ENCODE results near the gene ADGRB3.
"Not testable (repeated sequence)": the region's sequence is repeated elsewhere in the genome, so short reads cannot be mapped to it uniquely, and the experiment has no call there.

ADGRB3 gene

DNA sequence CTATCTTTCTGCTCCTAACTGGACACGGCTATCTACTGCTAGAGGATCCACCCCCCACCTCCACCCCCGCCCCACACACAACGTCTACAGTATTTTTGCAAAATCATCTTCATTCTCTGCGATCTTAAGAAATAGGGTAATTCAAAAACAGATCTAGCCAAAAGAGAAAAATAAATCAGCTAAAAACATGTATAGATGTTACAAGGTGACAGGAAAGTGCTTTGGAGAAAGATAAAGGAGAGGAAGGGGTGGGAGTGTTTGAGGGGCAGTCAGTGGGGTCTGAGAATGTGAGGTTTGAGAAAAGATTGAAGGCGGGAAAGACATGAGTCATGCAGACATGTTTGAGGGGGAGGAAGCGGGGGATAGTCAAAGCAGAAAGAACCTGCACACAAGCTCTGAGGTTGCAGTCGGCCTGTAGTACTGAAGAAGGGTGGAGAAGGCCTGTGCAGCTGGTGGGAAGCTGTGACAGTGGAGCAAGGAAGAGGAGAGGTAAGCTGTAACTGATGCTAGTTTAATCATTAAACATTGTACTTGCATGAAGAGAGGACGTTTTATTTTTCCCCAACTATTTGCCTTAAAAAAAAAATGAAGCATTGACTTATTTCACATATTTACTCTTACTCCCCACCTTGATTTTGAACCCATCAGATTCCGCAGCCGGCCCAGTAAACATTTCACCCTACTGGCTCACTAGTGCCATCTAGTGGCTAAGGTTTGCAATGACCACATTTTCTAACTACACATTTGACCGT, 332.6 kb downstream of the ADGRB3 start:
- peak; percentile 27 to 51 for DNase-seq

DNA sequence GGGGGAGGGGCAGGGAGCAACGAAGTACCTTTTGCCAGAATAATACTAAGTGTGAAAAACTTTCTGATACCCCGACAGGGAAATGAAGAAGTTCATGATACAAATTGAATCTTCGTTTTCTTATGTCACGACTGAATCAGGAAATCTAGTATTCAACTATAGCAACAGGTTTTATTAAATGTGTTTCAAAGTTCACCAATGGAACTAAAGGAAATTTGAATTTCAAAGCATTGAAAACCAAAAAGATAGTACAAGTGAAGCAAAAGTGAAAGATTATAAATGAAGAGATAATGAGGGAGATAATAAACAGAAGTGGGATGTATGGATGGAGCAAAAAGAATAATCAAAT, 333.2 kb downstream of the ADGRB3 start:
- DNase-seq, result no peak

DNA sequence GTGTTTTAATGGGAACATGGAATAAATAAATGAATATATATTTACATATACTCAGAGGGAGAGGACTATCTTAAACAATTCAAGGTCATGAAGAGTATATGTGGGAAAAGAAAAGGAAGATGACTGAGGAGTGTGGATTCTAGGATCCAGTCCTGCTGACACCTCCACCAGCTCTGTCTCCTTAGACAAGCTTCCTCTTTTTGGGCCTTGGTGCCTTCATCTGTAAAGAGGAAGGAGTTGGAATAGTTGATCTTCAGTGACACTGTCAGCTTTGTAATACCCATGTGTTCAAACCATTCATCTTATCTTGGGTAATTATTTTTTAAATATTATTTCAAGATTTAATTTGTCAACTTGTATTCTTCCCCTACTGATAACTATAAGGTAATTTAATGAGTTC, 338.0 kb downstream of the ADGRB3 start:
- DNase-seq, result no peak

DNA sequence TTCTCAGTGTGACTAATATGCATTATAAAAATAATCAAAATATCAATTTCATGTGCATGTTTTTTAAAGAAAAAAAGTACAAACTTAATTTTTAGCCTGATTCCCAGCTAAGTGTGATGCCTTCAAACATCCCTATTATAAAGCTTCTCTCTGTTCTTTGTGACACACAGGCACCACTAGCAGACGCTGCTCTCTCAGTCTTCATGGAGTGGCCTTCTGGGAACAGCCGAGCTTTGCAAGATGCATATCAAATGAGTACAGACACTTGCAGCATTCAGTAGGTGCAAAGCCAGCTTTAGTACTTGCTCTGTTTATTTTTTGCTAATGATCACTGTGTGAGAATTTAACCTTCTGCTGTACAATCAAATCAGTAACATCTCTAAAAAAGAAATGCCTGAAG, 340.0 kb downstream of the ADGRB3 start:
- DNase-seq, result no peak

DNA sequence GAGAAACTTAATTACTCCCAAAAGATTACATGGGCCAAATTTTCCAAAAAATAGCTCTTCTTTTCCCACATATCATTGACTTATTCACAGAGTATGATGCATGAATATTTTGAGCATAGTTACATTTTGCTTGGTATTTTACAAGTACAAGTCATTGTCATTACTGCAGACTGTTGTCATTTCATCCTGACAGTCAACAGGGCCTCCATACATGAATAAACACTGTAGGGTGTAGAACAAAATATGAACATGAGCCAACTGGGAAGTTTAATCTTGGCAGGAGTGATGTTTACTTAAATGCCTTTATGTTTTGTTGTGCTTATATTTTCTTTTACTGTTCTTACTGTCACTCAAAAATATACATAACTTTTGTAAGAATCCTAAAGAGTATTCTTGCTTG, 340.7 kb downstream of the ADGRB3 start:
- DNase-seq, result no peak

DNA sequence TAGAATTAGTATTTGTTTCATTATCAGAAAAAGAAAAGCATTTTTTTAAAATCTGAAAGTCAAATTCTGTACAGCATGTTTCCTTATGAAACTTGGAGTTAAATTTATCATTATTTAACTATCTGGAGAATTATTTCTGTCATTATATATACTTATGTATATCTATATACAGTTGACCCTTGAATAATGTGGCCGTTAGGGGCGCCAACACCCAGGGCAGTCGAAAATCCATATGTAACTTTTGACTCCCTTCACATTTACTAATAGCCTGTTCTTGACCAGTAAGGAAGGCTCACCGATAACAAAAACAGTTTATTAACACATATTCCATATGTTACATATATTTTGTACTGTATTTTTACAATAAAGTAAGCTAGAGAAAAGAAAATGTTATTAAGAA, 341.2 kb downstream of the ADGRB3 start:
- no peak for DNase-seq

DNA sequence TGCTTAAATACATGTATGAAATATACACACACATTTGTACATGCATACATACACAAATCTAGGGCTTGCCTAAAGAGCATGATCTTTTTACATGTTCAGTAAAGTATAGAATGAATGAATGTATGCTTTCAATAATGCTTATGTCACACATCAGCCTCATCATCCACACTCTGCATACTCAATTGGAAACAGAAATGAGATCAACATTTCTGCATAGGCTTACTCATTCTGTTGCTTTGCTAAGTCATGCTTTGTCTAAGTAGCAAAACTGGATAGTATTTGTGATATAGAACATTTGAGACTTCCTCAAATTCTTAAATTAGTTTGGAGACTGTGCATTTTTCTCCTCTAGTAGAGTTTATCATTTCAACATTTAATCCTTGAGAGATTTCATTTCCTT, 343.3 kb downstream of the ADGRB3 start:
- DNase-seq, result no peak

DNA sequence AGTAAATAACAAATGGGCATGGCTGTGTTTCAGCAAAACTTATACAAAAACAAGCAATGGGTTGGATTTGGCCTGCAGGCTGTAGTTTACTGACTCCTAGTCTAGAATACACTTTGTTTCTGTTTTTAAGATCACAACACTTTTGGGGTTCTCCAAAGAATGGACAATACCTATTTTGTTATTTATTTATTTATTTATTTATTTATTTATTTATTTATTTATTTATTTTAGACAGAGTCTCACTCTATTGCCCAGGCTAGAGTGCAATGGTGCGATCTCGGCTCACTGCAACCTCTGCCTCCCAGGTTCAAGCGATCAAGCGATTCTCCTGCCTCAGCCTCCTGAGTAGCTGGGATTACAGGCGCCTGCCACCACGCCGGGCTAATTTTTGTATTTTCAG, 346.6 kb downstream of the ADGRB3 start:
- DNase-seq, result not testable (repeated sequence)

DNA sequence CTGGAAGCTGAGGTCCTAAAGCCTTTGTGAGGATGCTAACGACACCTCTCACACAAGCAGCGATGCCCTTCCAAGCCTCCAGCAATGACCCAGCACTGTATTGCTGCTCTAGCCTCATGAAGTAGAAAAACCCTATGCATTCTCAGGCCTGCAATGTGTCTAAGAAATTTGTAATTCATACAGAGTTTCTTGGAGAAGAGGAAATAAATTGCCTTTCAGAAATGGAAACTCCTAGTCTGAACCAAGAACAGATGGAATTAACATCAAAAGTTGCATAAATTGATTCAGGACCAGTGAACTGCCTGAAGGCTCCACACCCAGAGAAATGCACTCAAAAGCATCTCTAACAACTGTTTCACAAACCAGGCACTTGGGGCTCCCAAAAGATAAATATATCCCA, 353.6 kb downstream of the ADGRB3 start:
- no peak for DNase-seq

DNA sequence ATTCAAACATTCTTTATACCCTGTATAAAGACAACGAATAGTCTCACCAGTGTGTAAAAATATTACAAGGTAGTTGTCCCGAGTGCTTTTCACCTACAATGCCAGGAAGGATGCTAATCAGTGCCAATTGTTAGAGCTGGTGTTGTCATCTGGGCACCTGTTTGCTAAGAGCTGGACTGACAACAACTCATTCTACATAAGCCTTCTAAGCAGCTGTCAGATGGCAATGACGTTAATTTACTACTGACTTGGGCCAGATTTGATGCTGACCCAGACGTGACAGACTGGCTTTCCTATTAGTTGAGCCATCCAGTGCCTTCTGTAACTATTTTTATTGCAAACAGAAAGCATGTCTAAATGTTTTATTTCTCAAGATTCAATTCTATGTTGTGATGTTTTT, 355.2 kb downstream of the ADGRB3 start:
- DNase-seq, result no peak

DNA sequence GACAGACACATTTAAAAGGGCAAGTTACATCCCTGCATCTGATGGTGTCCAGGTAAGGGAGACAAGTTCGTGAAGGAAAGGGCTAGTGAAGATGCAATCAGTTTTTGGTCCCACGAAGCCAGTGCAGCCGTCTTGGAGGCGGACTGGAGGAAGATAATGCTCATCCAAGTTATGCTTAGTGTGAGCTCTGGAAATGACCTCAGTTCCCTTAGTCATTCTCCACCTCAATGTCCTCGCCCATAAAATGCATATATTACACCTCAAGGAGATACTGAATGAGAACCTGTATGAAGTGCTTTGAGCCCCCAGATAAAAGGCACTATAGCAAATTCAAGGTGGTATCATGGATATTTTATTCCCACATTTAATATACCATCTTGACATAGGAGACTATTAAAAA, 358.8 kb downstream of the ADGRB3 start:
- no peak for DNase-seq

DNA sequence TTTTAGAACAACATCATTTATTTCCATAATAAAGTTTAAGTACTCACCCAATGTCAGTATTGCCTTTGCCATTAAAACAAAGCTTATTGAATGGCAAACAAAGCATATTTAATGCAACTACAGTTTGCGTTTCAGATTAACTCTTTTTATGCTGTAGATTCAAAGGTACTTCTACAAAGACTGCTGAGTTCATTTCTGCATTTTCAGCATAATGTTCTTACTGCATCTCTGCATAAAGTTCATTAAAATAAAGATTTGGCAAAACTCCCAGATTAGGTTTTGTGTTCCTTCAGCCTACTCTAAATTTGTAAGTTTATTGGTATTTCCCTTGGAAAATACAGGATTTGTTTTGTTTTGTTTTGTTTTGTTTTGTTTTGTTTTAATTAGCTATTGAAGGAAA, 359.4 kb downstream of the ADGRB3 start:
- DNase-seq, result no peak

DNA sequence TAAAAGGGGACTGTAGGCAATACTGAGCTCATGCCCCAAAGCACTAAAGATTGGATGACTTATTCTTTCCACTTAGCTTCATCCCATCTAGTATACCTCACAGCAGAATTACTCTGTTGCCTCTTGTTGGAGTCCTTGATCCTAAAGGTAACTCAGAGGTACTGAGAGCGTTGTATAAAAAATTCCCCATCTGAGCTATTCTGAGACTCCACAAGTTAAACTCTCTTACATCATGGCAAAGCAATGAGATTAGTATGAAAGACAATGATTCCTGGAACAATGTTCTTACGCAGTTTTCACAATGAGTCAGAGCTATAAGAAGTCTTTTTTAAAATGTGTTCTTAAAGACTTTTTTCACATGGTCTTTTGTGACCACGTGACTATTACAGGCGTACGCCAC, 370.1 kb downstream of the ADGRB3 start:
- DNase-seq, result no peak

DNA sequence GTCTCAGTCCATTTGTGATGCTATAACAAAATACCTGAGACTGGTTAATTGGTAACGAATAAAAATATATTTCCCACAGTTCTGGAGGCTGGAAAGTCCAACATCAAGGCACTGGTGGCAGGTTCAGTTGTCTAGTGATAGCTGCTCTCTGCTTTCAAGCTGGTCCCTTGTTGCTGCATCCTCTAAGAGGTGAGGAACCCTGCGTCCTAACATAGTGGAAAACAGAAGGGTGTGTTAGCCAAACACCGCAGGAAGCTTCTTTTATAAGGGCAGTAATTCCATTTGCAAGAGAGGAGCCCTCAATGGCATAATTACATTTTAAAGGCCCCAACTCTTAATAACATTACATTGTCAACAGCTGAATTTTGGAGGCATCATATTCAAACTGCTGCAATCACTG, 372.7 kb downstream of the ADGRB3 start:
- no peak for DNase-seq

DNA sequence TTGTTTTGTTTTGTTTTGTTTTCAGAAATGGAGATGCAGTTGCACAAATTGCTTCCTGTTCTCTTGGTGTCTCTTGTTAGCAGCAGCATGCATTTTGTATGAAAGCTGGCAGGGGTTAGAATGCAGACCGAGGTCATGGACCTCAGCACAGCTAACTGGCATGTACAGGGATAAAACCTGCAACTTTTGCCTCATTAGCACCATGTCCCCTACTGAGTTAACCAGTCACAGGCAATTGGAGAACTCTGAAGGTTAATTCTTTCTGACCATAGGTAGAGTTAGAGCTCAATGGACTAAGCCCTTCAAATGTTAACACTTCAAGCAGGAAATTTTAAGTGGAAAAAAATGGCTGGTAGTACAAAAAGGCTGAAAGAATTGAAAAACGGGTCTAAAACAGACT, 377.1 kb downstream of the ADGRB3 start:
- no peak for DNase-seq

DNA sequence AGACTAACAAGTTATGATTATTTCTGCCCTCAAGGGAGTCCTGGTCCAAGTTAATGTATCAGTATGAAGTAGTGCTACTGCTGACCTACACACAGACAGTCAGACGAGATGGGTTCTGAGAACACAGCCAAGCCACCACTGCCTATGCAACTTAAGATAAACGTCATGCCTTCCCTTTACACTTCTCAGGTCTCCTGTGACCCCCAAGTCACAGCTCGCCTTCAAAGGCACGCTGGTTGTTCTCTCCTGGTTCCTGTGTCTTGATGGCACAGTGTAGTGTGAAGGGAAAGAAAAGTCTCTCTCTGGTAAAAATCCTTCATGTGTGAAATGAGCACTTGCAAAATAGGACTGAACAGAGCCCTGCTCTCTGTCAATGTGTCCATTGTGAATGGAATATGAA, 377.8 kb downstream of the ADGRB3 start:
- no peak for DNase-seq

DNA sequence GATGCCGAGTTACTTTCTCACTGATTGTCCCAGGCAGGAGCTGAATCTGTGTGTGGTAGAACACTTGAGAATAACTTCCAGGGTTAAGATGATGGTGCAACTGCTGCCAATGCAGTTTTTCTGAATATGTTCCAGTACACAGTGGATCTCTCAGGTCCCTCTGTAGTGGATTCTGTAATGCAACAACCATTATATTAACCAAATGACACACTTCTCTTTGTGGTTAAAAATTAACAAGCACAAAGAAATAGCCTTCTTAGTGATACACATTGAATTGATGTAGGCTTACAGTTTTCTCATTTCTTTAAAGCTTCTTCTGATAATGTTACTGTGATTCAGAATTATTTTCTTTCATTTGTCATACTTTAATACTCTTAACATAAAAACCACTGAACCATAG, 383.8 kb downstream of the ADGRB3 start:
- no peak for DNase-seq

DNA sequence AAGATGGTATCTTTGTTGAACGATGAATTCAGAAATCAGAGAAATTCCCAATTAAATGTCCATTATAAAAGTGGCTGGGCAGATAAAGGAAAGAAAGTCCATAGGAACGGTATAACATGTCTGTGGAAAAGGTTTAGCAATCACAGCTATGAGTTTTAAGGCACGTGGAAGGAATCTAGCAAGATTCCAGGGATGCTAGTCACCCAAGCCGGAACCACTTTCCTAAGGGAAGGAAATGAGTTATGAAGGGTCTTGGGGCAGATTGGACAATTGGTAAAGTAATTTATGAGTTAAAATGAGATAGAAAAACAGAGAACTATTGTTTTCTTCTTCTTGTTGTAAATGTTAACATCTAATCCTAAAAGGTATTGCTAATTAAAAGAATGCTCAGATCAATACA, 384.8 kb downstream of the ADGRB3 start:
- DNase-seq, result no peak

DNA sequence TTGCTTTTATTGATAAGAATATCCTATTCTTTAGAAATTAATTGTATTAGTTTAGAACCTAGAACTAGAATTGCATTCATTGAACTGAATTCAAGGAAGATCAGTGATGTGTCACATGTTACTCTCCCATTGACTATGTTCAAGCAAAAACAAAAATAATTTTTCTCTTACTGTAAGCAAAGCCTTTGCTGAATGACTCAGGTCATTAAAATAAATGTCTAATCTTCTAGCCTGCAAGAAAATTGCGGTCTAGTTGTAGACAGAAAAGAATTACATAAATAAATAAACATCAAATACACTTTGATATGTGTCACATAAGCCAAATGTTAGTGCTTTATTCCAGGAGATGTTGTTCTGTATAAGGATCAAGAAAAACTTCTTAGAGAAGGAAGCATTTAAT, 387.9 kb downstream of the ADGRB3 start:
- no peak for DNase-seq

DNA sequence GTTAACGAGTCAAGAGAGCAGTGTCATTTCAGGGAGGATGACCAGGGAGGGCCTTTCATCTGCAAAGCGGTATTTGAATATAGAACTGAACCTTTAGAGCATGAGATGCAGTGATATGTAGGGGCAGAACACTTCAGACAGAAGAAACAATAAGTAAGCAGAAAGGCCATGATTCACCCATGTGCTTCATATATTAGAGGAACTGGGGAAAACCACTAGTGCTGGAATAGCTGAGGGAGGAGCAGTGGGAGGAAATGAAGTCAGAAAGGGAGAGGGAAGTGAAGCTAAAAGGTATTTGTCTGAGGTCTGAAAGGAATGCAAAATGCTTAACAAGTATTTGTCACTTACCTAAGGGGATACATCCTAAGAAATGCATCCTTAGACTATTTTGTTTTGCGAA, 391.2 kb downstream of the ADGRB3 start:
- no peak for DNase-seq

DNA sequence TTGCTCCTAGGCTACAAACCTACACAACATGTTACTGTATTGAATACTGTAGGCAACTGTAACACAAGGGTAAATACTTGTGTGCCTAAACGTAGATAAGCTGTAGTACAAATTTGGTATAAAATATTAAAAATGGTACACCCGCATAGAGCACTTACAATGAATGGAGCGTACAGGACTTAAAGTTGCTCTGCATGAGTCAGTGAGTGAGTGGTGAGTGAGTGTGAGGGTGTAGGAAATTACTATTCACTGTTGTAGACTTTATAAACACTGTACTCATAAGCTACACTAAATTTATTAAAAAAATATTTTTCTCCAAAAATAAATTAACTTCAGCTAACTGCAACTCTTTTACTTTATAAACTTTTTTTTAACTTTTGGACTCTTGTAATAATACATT, 391.6 kb downstream of the ADGRB3 start:
- DNase-seq, result no peak

DNA sequence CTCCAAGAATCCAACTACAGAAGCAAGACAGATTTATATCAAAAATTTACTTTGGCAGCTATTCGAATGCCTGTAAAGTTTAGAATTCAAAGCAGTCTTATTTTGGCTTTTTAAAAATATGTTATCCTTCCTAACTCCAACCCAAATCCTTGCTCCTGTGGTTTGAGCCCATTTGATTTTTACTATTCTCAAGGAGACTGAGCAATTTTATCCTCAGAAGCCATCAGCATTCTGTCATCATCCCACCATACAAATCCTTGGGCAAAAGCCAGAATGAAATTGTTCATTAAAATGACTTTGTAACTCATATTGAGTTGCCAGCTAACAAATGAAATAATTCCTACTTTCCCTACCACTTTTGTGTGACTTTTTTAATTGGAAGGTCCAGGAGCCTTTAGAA, 392.8 kb downstream of the ADGRB3 start:
- DNase-seq, result no peak

DNA sequence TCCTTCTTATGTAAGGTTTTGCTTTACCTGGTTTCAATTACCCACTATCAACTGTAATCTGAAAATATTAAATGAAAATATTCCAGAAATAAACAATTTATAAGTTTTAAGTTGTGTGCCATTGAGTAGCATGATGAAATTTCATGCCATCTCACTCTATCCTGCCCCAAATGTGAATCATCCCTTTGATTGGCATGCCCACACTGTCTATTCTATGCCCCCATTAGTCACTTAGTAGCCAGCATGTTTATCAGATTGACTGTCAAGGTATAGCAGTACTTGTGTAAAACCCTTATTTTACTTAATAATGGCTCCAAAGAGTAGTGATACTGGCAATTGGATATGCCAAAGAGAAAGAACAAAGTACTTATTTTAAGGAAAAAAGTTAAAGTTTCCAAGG, 403.8 kb downstream of the ADGRB3 start:
- no peak for DNase-seq

DNA sequence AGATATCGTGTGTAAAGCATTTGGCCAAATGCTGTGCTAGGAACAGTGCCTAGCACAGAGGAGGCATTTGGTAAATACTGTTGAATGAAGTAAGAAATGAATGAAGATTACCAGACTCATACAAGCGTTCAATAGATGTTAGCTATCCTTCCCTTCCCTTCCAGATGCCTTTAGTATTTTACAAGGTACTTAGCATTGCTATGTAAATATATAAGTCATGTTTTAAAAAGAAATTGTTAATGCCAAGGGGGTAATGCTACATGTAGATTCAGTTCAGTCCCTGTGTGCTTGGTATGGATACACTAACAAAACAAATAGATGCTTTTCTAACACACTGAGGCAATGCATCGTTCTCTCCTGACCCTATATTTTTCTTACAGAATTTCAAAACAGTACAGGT, 407.2 kb downstream of the ADGRB3 start:
- no peak for DNase-seq

DNA sequence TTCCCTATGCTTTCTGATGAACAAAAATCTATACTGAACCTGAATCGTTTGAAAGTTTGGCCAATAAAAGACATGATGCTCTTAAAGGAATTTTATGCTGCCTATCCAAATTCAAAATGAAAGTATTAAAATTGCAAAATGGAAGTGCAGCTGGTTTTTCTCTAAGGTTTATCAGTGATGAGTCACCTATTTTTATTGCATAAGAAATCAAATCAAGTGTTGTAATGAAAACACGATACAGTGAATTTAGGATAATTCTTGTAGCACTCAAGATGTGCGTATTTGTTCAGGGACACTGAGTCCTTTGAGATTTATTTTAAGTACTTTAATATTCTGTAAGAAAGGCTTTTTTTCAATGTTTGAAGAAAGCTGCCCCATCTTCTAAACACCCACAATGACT, 409.5 kb downstream of the ADGRB3 start:
- no peak for DNase-seq

DNA sequence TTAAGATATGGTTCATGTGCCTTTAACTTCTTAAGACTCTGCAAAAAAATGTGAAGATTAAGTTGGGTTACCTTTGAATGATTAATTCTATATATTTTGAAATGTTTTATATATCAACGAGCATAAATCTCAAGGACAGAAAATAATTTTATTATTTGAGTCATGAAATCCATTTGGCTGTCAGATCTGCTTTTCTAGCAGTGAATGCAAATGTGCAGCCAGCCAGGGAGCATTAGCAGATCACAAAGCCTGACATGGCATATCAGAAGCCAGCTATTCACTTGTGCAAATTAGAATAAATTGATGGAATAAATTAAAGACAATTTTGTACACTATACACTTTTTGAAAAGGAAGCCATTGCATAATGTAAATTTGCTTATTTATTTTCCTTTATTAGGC, 424.3 kb downstream of the ADGRB3 start:
- DNase-seq, result no peak

All from CD4-positive, alpha-beta T cell treated with Interferon alpha-2 for 1 hour (primary cell).